ENCODE results near the gene CNTN1. TPM values are rescaled to one million over a fixed set of nuclear protein-coding genes. Genes with fewer than 3 reads are reported as not detected.

Gene CNTN1
- total and polyA plus RNA-seq, 9 of the 15 experiments (the other 6 are each of a cell fraction or from before 2014, with no cell fraction given) = 0.16 TPM; not detected in 8

DNA sequence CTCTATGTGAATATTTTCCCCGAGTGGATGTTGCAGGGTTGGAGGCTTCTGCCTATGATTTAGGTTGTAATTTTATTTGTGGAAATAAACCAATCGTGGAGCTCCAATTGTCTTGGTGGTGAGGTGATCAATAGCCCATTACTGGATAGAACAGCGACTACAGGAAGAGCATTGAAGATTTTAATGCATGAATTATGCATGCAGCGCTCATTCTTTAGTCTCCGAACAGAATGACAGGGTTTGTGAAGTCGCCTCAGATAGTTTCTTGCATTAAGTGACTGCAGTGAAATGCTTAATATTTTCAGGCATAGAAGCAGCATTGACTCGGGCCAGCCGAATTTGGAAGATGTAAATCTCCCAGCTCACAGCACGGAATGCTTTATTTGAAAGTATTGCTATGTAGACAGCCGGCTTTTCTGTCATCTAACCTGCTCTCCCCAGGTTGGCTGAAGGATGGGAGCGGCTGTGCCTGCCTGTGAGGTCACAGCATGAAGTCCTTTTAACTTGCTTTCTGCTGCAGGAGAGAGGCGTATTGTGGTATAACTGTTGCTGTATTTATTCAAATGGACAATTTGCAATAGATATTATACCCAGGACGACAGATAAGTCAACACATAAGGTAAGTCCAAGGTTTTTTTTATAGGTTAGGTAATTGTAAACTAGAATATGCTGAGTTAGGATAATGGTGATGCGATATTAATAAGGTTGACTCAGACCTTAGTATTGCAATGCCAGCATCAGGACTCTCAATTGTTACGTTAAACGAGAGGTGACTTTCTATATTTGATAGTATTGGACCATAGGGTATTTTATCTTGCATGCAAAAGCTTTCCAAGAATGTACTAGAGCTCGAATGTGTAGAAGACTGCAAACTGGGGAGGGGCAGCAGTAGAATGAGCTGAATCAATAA lies 135.7 kb downstream of the CNTN1 start:
- WGBS (ENCODE audit: insufficient coverage, low coverage, missing lambda C conversion rate) = 2% methylated on average over 16 of the region's 17 CpGs
- Histone ChIP-seq H3K4me3 (no peak overlapping the region), H3K9me1 (ENCODE audit: control insufficient read depth, insufficient read depth, low read length) (no peaks in the 10 kb centered on the region), H2AFZ (ENCODE audit: low read depth, low read length) (no peak overlapping the region), H3K4me2 (ENCODE audit: insufficient read depth, low read length) (no peak overlapping the region), H3K36me3 (ENCODE audit: control insufficient read depth, insufficient read depth, low read length) (no peaks in the 10 kb centered on the region), H3K27me3 (ENCODE audit: control insufficient read depth in 2 of 2, insufficient read depth in 2 of 2, low read length in 2 of 2) (no peaks in the 10 kb centered on the region), H3K9me3 (replicated peaks; ENCODE audit: control insufficient read depth, insufficient read depth, low read depth, low read length) (no peaks in the 10 kb centered on the region), H3K4me1 (replicated peaks in 1 of 2; ENCODE audit: control insufficient read depth in 2 of 2, insufficient read depth in 2 of 2, low read length in 2 of 2) (no peaks in the 10 kb centered on the region), H3K27ac (ENCODE audit: extremely low read depth, low read depth, low read length) (no peak overlapping the region), H4K20me1 (replicated peaks; ENCODE audit: control insufficient read depth, insufficient read depth, low read length) (no peaks in the 10 kb centered on the region), H3K79me2 (ENCODE audit: control insufficient read depth, insufficient read depth, low read length) (no peaks in the 10 kb centered on the region), H3K9ac (ENCODE audit: insufficient read depth in 1 of 2, low read depth in 2 of 2, low read length in 2 of 2) (no peak overlapping the region)
- FAIRE-seq = no peak
- intact Hi-C loops (cut with micrococcal nuclease) = no loop called here
- ChIA-PET CTCF (ENCODE audit: low intra/inter-chr PET ratio) (no interaction called here), POLR2A (no interaction called here)
- in situ Hi-C loops (cut with MboI) = no loop called here
- DNase-seq (ENCODE audit: extremely low read depth in 1 of 4, low spot score in 3 of 4) = no peak
- BruUV-seq (replicated peaks) = no TSS peak
- TF ChIP-seq HDAC1 (IDR thresholded peaks at IDR 0.05) (no peak), ZNF316 (IDR thresholded peaks at IDR 0.05) (peak; percentile 9; the same call in 1 of the 2 replicates)
- no peak for ATAC-seq

DNA sequence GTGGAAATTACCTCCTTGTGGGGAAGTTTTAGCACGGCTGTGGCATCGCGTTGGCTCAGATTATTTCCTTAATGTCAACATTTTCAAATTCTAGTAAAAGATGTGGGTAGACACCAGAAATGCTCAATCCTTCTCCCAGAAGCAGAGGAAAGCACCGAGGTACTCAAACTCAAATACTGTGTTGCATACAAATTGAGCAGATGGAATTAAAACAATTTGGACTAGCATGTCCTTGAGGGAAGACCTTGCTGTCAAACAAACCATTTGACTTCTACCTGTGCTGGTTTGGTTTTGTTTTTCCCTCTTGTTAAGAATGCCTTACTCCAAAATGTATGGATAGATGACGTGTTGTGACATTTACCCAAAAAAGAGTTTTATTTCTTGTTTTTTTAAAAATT lies 136.4 kb downstream of the CNTN1 start:
- in situ Hi-C loops (cut with MboI) = no loop called here
- Histone ChIP-seq H3K9me3 (replicated peaks; ENCODE audit: control insufficient read depth, insufficient read depth, low read depth, low read length) (no peaks in the 10 kb centered on the region), H3K36me3 (ENCODE audit: control insufficient read depth, insufficient read depth, low read length) (no peaks in the 10 kb centered on the region), H3K79me2 (ENCODE audit: control insufficient read depth, insufficient read depth, low read length) (no peaks in the 10 kb centered on the region), H4K20me1 (replicated peaks; ENCODE audit: control insufficient read depth, insufficient read depth, low read length) (no peaks in the 10 kb centered on the region), H3K27me3 (ENCODE audit: control insufficient read depth in 2 of 2, insufficient read depth in 2 of 2, low read length in 2 of 2) (no peaks in the 10 kb centered on the region), H3K4me1 (replicated peaks in 1 of 2; ENCODE audit: control insufficient read depth in 2 of 2, insufficient read depth in 2 of 2, low read length in 2 of 2) (no peaks in the 10 kb centered on the region), H3K9me1 (ENCODE audit: control insufficient read depth, insufficient read depth, low read length) (no peaks in the 10 kb centered on the region), H2AFZ (ENCODE audit: low read depth, low read length) (no peak overlapping the region), H3K4me3 (no peak overlapping the region), H3K27ac (ENCODE audit: extremely low read depth, low read depth, low read length) (no peak overlapping the region), H3K9ac (ENCODE audit: insufficient read depth in 1 of 2, low read depth in 2 of 2, low read length in 2 of 2) (no peak overlapping the region), H3K4me2 (ENCODE audit: insufficient read depth, low read length) (no peak overlapping the region)
- no TSS peak for BruUV-seq (replicated peaks)
- ATAC-seq = no peak
- DNase-seq (ENCODE audit: extremely low read depth in 1 of 4, low spot score in 3 of 4) = no peak
- intact Hi-C loops (cut with micrococcal nuclease) = no loop called here
- 0% methylated on average over 5 of the region's 5 CpGs for WGBS (ENCODE audit: insufficient coverage, low coverage, missing lambda C conversion rate)
- no peak for FAIRE-seq
- CTCF ChIA-PET (ENCODE audit: low intra/inter-chr PET ratio) = no interaction called here
- POLR2A ChIA-PET = no interaction called here
- TF ChIP-seq BRCA1 (IDR thresholded peaks at IDR 0.05) (no peak), BRCA1 (CRISPR knock-in tag; IDR thresholded peaks at IDR 0.05) (no peak), ZBTB5 (IDR thresholded peaks at IDR 0.05) (no peak), LEF1 (IDR thresholded peaks at IDR 0.05) (no peak), KLF6 (CRISPR knock-in tag; IDR thresholded peaks at IDR 0.05; ENCODE audit: borderline replicate concordance) (no peak), ESRRA (IDR thresholded peaks at IDR 0.05; ENCODE audit: borderline replicate concordance, low read depth) (no peak), PTBP1 (IDR thresholded peaks at IDR 0.05; ENCODE audit: low read depth, low read length) (no peak), POLR2A (conservative IDR thresholded peaks at IDR 0.05) (no peak)
- TF ChIP-seq, protein P1, sequence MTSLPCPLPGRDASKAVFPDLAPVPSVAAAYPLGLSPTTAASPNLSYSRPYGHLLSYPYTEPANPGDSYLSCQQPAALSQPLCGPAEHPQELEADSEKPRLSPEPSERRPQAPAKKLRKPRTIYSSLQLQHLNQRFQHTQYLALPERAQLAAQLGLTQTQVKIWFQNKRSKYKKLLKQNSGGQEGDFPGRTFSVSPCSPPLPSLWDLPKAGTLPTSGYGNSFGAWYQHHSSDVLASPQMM (CRISPR knock-in tag; IDR thresholded peaks at IDR 0.05) = no peak
